Astrocyte of the spinal cord (primary cell): ENCODE measurements around the gene ADAMTS14.
A peak's percentile ranks its signal among the peaks of the same experiment; 100 is the strongest.

ENCODE experiments used
- DNase-seq: peaks from one replicate; pipeline ENCODE4 v3.0.0; 2011; ENCODE audit warnings: low read depth, low spot score
- H3K4me3 ChIP-seq: 2 replicates; pipeline ENCODE4 v1.5.1; 2011; ENCODE audit warnings: low read depth, mild to moderate bottlenecking, low read length, moderate library complexity
- CTCF ChIP-seq: IDR thresholded peaks from 2 replicates; pipeline ENCODE4 v1.5.1; 2012; ENCODE audit warnings: low read depth, mild to moderate bottlenecking, low read length, inconsistent platforms
- in situ Hi-C: cut with HindIII; loops from 2 replicates; pipeline ENCODE4 v1.10.0; 2017; ENCODE audit warnings: low sequenced_read_pairs

The ADAMTS14 gene

DNA sequence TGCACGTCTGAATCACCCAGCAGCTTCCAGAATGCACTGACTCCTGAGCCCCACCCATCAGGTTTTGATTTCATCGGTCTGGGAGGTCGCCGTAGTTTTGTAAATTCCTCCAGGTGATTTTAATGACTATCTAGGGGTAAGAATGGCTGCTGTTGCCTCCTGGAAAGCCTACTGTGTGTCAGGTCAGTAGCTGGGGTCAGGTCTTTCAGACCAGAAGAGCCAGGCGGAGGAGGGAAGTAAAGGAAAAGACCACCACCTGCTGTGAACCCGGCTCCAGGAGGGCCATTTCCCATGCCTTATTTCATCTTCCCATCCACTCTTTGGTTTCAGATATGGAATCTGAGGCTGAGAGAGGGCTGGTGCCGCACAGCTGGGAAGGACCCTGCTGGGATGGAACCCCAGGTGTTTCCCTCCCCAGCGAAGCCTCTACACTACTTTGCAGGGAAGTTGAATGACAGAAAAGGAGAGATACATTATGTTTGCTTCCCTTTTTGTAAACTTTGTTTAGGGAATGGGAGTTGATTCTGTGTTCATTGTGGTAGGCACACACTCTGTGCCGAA, 19.8 kb downstream of the ADAMTS14 start:
- no peak for TF ChIP-seq CTCF
- in situ Hi-C loops = no loop called here
- DNase-seq = no peak
- H3K4me3 ChIP-seq = no peak overlapping the region

- TF ChIP-seq CTCF = no peak
- peak; percentile 88 for DNase-seq
- in situ Hi-C loops = no loop called here
- H3K4me3 ChIP-seq = no peak overlapping the region
Measured at GRCh38 chr10:70693619-70694335, 21.5 kb downstream of the ADAMTS14 start.

DNA sequence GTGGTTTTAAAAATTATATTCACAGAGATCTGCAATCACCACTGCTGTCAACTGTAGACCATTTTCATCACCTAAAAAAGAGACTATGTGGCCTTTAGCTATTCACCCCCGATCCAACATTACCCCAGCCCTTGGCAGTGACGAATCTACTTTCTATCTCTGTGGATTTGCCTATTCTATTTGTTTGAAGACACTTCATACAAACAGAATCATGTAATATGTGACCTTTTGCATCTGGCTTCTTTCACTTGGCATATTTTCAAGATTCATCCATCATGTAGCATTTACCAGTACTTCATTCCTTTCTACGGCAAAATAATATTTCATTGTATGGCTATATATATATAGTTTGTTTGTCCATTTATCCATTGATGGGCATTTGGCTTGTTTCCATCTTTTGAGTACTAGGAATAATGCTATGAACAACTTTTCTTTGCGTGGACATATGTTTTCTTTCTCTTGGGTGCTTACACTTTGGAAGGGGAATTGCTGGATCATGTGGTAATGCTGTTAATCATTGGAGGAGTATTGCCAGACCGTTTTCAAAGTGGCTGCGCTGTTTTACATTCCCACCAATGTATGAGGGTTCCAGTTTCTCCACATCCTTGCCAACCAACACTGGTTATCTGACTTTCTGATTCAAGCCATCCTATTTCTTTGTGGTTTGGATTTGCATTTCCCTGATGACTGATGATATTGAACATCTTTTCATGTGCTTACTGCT, 22.3 kb downstream of the ADAMTS14 start:
- peak; percentile 64 for DNase-seq
- in situ Hi-C loops = no loop called here
- no peak overlapping the region for H3K4me3 ChIP-seq
- TF ChIP-seq CTCF = no peak

GRCh38 chr10:70695241-70696030, 23.1 kb downstream of the ADAMTS14 start:
- no peak for TF ChIP-seq CTCF
- no peak for DNase-seq
- in situ Hi-C loops = no loop called here
- H3K4me3 ChIP-seq = no peak overlapping the region

DNA sequence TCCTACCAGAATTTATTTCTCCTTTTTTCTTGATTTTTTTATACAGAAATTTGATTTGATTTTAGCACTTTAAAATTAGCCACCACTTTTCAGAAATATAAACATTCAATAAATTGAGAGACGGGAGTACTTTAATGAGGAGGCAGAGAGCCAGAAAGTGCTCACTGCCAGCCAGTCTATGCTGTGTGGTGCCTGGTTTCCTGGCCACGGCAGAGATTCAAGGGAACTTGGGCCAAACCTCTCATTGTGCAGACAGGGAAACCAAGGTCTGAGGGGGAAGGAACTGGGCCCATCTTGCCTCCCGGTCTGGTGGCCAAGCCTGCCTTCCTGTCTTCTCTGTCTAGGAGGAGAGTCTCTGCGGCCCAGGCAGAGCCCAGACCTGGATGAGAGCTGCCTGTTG, 25.9 kb downstream of the ADAMTS14 start:
- no peak overlapping the region for H3K4me3 ChIP-seq
- DNase-seq = no peak
- in situ Hi-C loops = no loop called here
- TF ChIP-seq CTCF = no peak

DNA sequence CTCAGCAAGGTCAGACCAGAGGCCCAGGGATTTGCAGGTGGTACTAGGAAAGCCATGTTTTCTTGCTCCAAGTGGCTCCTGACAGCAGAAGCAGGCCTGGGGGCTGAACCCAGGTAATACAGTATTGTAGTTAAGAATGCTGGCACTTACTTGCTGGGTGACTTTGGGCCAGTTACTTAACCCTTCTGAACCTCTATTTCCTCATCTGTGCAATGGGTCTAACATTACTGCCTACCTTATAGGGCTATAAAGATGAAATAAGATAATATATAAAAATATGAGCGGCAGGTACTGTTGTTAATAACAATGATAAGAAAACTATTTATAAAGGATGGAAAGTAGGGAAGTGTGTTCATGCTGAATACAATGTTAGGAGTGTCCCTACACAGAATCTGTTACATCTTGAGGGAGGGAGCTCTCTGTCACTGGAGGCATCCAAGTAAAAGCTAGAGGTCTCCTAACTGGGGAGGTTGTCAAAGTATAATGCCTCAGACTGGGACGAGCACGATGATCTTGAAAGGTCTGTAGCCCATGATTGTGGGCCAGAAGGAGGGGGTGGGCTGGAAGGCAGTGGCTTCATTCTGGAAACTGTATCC, 26.9 kb downstream of the ADAMTS14 start:
- in situ Hi-C loops = no loop called here
- DNase-seq = no peak
- H3K4me3 ChIP-seq = no peak overlapping the region
- TF ChIP-seq CTCF = no peak
